RPMI7951 (cell line): ENCODE measurements around the gene TMEM25. TPM values are rescaled to one million over a fixed set of nuclear protein-coding genes. Genes with fewer than 3 reads are reported as not detected.
"Not testable (repeated sequence)": the region's sequence is repeated elsewhere in the genome, so short reads cannot be mapped to it uniquely, and the experiment has no call there.

Experiments used
- DNase-seq: peaks from one replicate; pipeline ENCODE4 v3.0.0-alpha.2; 2012; ENCODE audit warnings: low read depth
- total RNA-seq: library from RNA; depleted of rRNA; stranded (reverse); fragments of >200 nt; shearing (Covaris generic); gene quantifications from 2 replicates; pipeline ENCODE4 v1.2.3, GENCODE V29; 2014; rRNA removed

TMEM25 gene
- total RNA-seq, result 0.84 and 4.2 TPM in 2 replicates

GRCh38 chr11:118530683-118531596, at the start of gene TMEM25:
Gene TMEM25, plus strand, starts transcription at chr11:118531192. Its CDS starts 610 bp downstream, at chr11:118531802.
- peak; percentile 46 for DNase-seq

DNA sequence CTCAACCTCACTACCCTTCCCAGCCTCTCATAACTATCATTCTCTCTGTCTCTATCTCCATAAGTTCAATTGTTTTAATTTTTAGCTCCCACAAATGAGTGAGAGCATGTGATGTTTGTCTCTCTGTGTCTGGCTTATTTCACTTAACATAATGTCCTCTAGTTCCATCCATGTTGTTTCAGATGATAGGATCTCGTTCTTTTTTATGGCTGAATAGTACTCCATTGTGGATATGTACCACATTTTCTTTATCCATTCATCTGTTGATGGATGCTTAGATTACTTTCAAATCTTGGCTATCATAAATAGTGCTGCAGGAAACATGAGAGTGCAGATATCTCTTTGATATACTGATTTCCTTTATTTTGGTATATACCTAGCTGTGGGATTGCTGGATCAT, 49.8 kb upstream of the TMEM25 start:
- DNase-seq, result not testable (repeated sequence)

GRCh38 chr11:118484405-118484804, 46.6 kb upstream of the TMEM25 start:
- no peak for DNase-seq

GRCh38 chr11:118485273-118485672, 45.7 kb upstream of the TMEM25 start:
- no peak for DNase-seq

DNA sequence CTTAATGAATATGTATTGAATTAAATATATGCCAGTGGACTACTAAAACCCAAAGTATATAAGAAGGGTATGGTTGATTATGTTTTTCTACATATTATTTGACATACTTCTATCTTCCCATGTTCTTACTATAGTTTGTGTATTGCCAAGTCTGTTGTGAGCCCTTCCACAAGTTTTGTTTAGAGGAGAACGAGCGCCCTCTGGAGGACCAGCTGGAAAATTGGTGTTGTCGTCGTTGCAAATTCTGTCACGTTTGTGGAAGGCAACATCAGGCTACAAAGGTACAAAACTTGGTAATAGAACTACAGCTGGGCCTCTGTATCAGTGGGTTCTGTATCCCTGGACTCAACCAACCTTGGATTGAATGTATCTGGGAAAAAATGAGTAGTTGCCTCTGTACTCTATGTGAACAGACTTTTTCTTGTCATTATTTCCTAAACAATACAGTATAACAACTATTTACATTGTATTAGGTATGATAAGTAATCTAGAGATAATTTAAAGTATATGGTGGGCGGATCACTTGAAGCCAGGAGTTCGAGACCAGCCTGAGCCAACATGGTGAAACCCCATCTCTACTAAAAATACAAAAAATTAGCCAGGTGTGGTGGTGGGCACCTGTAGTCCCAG, 42.4 kb upstream of the TMEM25 start:
- DNase-seq, result peak; percentile 70

DNA sequence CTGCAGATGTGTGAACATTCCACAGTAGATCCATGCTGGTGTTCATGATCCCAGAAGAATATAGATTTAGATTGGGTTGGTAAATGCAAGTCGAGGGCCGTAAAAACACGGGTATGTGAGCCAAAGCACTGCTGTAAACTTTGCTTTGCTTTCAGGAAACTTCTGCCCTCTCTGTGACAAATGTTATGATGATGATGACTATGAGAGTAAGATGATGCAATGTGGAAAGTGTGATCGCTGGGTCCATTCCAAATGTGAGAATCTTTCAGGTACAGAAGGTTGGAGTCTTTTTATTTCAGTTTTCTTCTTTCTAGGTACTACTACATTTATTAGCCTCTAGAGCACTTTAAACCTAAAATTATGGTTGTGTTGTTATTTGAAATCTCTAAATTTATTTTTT, 40.0 kb upstream of the TMEM25 start:
- no peak for DNase-seq

DNA sequence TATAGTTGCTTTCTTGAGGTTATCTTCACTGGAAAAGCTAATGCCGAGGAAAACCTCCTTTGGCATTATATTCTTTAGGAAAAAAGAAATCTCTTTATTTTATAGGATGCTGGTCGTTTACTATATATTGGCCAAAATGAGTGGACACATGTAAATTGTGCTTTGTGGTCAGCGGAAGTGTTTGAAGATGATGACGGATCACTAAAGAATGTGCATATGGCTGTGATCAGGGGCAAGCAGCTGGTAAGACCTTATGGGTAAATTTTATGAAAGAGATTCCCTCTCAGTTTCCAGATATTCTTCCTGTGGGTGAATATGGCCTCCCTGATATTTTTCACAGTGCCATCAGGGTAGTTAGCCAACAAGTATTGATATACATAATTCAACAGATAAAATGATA, 33.2 kb upstream of the TMEM25 start:
- peak; percentile 90 for DNase-seq

DNA sequence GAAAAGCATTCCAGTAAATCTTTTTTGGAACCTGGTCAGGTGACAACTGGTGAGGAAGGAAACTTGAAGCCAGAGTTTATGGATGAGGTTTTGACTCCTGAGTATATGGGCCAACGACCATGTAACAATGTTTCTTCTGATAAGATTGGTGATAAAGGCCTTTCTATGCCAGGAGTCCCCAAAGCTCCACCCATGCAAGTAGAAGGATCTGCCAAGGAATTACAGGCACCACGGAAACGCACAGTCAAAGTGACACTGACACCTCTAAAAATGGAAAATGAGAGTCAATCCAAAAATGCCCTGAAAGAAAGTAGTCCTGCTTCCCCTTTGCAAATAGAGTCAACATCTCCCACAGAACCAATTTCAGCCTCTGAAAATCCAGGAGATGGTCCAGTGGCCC, 27.8 kb upstream of the TMEM25 start:
- DNase-seq, result no peak

DNA sequence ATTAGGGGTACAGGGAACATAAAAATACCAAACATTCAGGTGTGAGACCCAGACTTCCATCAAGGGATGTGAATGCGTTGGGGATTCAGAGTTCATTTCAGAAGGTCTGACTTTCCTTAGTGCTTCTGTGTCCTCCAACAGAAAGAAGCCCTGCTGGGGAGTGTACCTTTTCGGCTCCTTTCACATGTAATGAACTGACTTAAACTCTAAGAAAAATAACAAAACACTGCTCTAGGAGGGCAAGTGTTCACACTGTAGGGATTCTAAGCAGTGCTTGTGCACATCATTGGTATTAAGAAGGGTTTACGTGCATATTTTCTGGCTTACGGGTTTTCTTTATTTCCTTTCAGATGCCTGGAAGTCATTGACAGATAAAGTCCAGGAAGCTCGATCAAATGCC, 19.4 kb upstream of the TMEM25 start:
- DNase-seq, result no peak

GRCh38 chr11:118514103-118514502, 16.9 kb upstream of the TMEM25 start:
- DNase-seq, result no peak

GRCh38 chr11:118519549-118519948, 11.4 kb upstream of the TMEM25 start:
- no peak for DNase-seq

GRCh38 chr11:118521892-118522311, 9.1 kb upstream of the TMEM25 start:
- no peak for DNase-seq

DNA sequence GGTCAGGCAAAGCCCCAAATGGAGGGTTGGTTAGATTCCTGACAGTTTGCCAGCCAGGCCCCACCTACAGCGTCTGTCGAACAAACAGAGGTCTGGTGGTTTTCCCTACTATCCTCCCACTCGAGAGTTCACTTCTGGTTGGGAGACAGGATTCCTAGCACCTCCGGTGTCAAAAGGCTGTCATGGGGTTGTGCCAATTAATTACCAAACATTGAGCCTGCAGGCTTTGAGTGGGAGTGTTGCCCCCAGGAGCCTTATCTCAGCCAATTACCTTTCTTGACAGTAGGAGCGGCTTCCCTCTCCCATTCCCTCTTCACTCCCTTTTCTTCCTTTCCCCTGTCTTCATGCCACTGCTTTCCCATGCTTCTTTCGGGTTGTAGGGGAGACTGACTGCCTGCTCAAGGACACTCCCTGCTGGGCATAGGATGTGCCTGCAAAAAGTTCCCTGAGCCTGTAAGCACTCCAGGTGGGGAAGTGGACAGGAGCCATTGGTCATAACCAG, 8.4 kb upstream of the TMEM25 start:
- DNase-seq, result peak; percentile 24

- no peak for DNase-seq
These were observed 6.6 kb upstream of the TMEM25 start for GRCh38 chr11:118524356-118524755.

DNA sequence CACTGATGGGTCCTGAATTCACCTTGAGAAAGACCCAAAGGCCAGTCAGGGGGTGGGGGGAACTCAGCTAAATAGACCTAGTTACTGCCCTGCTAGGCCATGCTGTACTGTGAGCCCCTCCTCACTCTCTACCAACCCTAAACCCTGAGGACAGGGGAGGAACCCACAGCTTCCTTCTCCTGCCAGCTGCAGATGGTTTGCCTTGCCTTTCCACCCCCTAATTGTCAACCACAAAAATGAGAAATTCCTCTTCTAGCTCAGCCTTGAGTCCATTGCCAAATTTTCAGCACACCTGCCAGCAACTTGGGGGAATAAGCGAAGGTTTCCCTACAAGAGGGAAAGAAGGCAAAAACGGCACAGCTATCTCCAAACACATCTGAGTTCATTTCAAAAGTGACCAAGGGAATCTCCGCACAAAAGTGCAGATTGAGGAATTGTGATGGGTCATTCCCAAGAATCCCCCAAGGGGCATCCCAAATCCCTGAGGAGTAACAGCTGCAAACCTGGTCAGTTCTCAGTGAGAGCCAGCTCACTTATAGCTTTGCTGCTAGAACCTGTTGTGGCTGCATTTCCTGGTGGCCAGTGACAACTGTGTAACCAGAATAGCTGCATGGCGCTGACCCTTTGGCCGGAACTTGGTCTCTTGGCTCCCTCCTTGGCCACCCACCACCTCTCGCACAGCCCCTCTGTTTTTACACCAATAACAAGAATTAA, 6.1 kb upstream of the TMEM25 start:
- DNase-seq, result no peak

DNA sequence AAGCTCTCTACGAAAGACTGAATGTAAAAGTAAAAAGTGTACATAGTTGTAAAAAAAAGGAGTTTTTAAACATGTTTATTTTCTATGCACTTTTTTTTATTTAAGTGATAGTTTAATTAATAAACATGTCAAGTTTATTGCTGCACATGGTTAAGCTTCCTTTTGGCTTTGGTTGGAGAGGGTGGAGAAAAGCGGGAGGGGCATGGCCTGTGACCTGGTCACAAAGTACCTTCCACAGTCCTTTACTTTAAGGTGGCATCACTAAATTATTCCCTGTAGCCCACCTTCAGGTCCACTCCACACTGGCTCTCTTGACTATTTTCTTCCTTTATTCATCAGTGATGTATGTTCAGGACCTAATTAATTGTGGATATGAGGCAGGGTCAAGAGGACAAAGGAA, 4.3 kb upstream of the TMEM25 start:
- no peak for DNase-seq

DNA sequence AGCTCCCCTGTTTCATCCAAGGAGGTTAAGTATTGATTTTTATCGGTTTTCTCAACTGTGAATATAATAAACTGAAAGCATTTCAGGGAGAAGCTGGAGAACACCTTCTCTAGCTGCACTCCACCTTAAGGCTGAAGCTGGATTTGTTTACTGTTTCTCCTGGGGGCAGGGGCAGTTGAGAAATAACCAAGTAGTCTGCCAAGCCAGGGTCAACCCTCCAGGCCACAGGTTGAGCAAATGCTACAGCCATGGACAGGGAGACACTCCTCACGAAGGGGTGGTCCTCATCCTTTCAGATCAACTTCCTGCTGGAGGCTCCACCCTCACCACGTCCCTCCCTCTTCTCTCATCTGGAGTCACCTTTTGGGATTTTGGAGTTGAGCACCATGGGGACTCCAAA, 3.9 kb upstream of the TMEM25 start, which contains the start of gene TTC36:
Gene TTC36, plus strand, starts transcription at position 366 of the 400 bp plus-strand sequence. Its CDS starts 21 bp downstream, at position 387.
- no peak for DNase-seq

DNA sequence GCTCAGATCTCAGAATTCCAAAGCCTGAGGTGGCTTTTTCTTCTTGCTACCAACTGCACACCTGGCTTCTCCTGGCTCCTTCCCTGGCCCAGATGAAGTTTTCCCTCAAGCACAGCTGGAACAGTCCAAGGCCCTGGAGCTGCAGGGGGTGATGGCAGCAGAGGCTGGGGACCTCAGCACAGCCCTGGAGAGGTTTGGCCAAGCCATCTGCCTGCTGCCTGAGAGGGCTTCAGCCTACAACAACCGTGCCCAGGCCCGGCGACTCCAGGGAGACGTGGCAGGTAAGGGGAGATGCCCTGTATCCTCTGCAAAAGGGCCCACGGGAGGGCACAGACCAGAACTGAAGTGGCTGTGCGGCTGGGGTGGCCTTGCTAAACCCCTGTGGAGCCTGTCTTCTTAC, 2.5 kb upstream of the TMEM25 start:
- DNase-seq, result no peak

- no peak for DNase-seq
These were observed 1.3 kb upstream of the TMEM25 start for GRCh38 chr11:118529584-118530175.

DNA sequence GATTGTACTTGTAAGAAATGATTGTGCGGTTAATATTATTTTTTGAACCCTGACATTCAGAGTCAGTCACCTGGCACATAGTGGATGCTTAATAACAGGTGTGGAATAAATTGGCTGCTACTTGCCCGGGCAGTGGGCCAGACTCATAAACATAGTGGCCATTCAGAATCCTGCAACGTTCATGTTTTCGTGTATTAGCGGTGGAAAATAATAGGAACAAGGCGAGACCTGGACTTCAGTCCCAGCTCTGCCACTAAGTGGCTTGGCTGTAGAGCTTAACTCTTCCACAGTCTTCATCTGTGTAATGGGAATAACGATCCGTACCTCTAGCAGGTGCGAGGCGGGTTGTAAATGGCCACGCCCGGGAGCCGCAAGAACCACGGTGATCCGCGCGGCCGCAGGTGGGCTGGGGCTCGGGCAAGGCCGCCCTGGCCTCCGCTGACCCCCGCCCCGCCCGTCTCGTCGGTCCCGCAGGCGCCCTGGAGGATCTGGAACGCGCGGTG, 761 bp upstream of the TMEM25 start:
- DNase-seq, result peak; percentile 7

- DNase-seq, result no peak
These were observed 649 bp downstream of the TMEM25 start for GRCh38 chr11:118531597-118532084.
